ENCODE data around the gene PLVAP. TPM values are rescaled to one million over a fixed set of nuclear protein-coding genes. Genes with fewer than 3 reads are reported as not detected.
A peak's percentile ranks its signal among the peaks of the same experiment; 100 is the strongest.

Gene PLVAP
- 0.48 and 1.5 TPM in 2 replicates for total RNA-seq

- no peak within 1 kb of the TSS for H3K4me3 ChIP-seq (ENCODE audit: low read depth, low read length)
These were observed at the start of gene PLVAP for GRCh38 chr19:17376935-17377600. Gene PLVAP, minus strand, starts transcription at chr19:17377342. Its CDS starts 54 bp downstream, at chr19:17377288.

GRCh38 chr19:17424743-17425365 lies 47.7 kb upstream of the PLVAP start:
- H3K27me3 ChIP-seq (ENCODE audit: control insufficient read depth, insufficient read depth, low read length) = peaks cover 2% of the 10 kb centered on the region
- H3K36me3 ChIP-seq (ENCODE audit: control insufficient read depth, insufficient read depth, low read length) = no peaks in the 10 kb centered on the region
- DNase-seq (ENCODE audit: low read depth) = no peak
- H3K4me3 ChIP-seq (ENCODE audit: low read depth, low read length) = no peak overlapping the region
- peak; percentile 77 for TF ChIP-seq CTCF (IDR thresholded peaks at IDR 0.05; ENCODE audit: insufficient read depth, low read length, poor library complexity, severe bottlenecking)

More at GRCh38 chr19:17376935-17377600, at the start of gene PLVAP:
- no peak for DNase-seq (ENCODE audit: low read depth)
- Histone ChIP-seq H3K36me3 (ENCODE audit: control insufficient read depth, insufficient read depth, low read length) (no peaks in the 10 kb centered on the region), H3K27me3 (ENCODE audit: control insufficient read depth, insufficient read depth, low read length) (peaks cover 2% of the 10 kb centered on the region)
- TF ChIP-seq CTCF (IDR thresholded peaks at IDR 0.05; ENCODE audit: insufficient read depth, low read length, poor library complexity, severe bottlenecking) = no peak

- no peaks in the 10 kb centered on the region for H3K27me3 ChIP-seq (ENCODE audit: control insufficient read depth, insufficient read depth, low read length)
- no peaks in the 10 kb centered on the region for H3K36me3 ChIP-seq (ENCODE audit: control insufficient read depth, insufficient read depth, low read length)
- no peak for TF ChIP-seq CTCF (IDR thresholded peaks at IDR 0.05; ENCODE audit: insufficient read depth, low read length, poor library complexity, severe bottlenecking)
- H3K4me3 ChIP-seq (ENCODE audit: low read depth, low read length) = no peak overlapping the region
- no peak for DNase-seq (ENCODE audit: low read depth)
These were observed 46.5 kb upstream of the PLVAP start for GRCh38 chr19:17423429-17424208.

- DNase-seq (ENCODE audit: low read depth) = no peak
- Histone ChIP-seq H3K27me3 (ENCODE audit: control insufficient read depth, insufficient read depth, low read length) (no peaks in the 10 kb centered on the region), H3K4me3 (ENCODE audit: low read depth, low read length) (no peak overlapping the region), H3K36me3 (ENCODE audit: control insufficient read depth, insufficient read depth, low read length) (no peaks in the 10 kb centered on the region)
- TF ChIP-seq CTCF (IDR thresholded peaks at IDR 0.05; ENCODE audit: insufficient read depth, low read length, poor library complexity, severe bottlenecking) = no peak
These were observed 44.8 kb upstream of the PLVAP start for GRCh38 chr19:17421942-17422341.

GRCh38 chr19:17420475-17420924 lies 43.4 kb upstream of the PLVAP start:
- no peak for DNase-seq (ENCODE audit: low read depth)
- Histone ChIP-seq H3K36me3 (ENCODE audit: control insufficient read depth, insufficient read depth, low read length) (no peaks in the 10 kb centered on the region), H3K4me3 (ENCODE audit: low read depth, low read length) (peak overlapping the region; percentile 63), H3K27me3 (ENCODE audit: control insufficient read depth, insufficient read depth, low read length) (no peaks in the 10 kb centered on the region)
- no peak for TF ChIP-seq CTCF (IDR thresholded peaks at IDR 0.05; ENCODE audit: insufficient read depth, low read length, poor library complexity, severe bottlenecking)

Data from kidney epithelial cell (primary cell).